H1 (cell line): ENCODE results near the gene GDPD5. TPM values are rescaled to one million over a fixed set of nuclear protein-coding genes. Genes with fewer than 3 reads are reported as not detected.

ENCODE experiments used
- CTCF ChIA-PET: fragments of 300-600 bp; sonication (Branson Sonifier 250); formaldehyde crosslinking; loops from one replicate; lab custom pipeline; 2021; ENCODE audit not compliant: partially characterized antibody; lab: Charles Lee
- POLR2A ChIA-PET: fragments of 300-600 bp; sonication (Branson Sonifier 250); formaldehyde crosslinking; loops from one replicate; lab custom pipeline; 2021; ENCODE audit warnings: inconsistent platforms; ENCODE audit not compliant: partially characterized antibody; lab: Charles Lee
- DNase-seq, 2 experiments: peaks; one replicate each; pipeline versions ENCODE4 v3.0.0 to v3.0.0-alpha.2; 2010 to 2022; ENCODE audit warnings: low spot score in 2 of 2, low read depth in 1 of 2, mixed read lengths in 1 of 2
- FAIRE-seq: peaks from 2 replicates; lab custom pipeline; 2011; peaks lifted over from hg19 to GRCh38; lab: Jason Lieb, UNC
- H2AFZ ChIP-seq: 2 replicates; pipeline ENCODE4 v1.8.1; 2012; ENCODE audit warnings: low read length, inconsistent platforms
- H2AK5ac ChIP-seq: 2 replicates; pipeline ENCODE4 v1.6.1; 2013; ENCODE audit warnings: low read depth, low read length
- H2BK120ac ChIP-seq: replicated peaks from 2 replicates; pipeline ENCODE3; 2013; ENCODE audit warnings: low read depth, low read length, inconsistent platforms
- H2BK12ac ChIP-seq: 2 replicates; pipeline ENCODE4 v1.6.1; 2013; ENCODE audit warnings: low read depth, low read length
- H2BK15ac ChIP-seq: 2 replicates; pipeline ENCODE4 v1.6.1; 2013; ENCODE audit warnings: low read length
- H2BK20ac ChIP-seq: 2 replicates; pipeline ENCODE4 v1.6.1; 2013; ENCODE audit warnings: low read length
- H2BK5ac ChIP-seq: 2 replicates; pipeline ENCODE4 v1.6.1; 2013; ENCODE audit warnings: low read depth, low read length
- H3K14ac ChIP-seq: 2 replicates; pipeline ENCODE4 v1.6.1; 2013; ENCODE audit warnings: inconsistent platforms; ENCODE audit not compliant: insufficient read length
- H3K18ac ChIP-seq: 2 replicates; pipeline ENCODE4 v1.6.1; 2013; ENCODE audit warnings: low read length; ENCODE audit errors: extremely low read depth
- H3K23ac ChIP-seq: 2 replicates; pipeline ENCODE4 v1.6.1; 2013; ENCODE audit warnings: inconsistent platforms; ENCODE audit not compliant: insufficient read length
- H3K23me2 ChIP-seq: 2 replicates; pipeline ENCODE4 v1.6.1; 2013; ENCODE audit warnings: low read depth, low read length
- H3K27ac ChIP-seq: 2 replicates; pipeline ENCODE4 v1.6.1; 2011; ENCODE audit warnings: low read depth, low read length, inconsistent platforms
- H3K27me3 ChIP-seq, 4 experiments: replicated peaks in 1 of 4; 1 replicate in 1 of 4; 2 replicates in 3 of 4; pipeline versions ENCODE4 v1.6.1 to v1.8.1; 2011 to 2013; ENCODE audit warnings: low read length in 3 of 4, mild to moderate bottlenecking in 3 of 4, inconsistent platforms in 2 of 4, mixed read lengths in 2 of 4, moderate library complexity in 1 of 4; ENCODE audit not compliant: control insufficient read depth in 3 of 4, insufficient read depth in 3 of 4; ENCODE audit errors: extremely low read depth in 1 of 4
- H3K36me3 ChIP-seq, 4 experiments: 2 replicates each; pipeline versions ENCODE4 v1.6.1 to v1.8.1; 2011 to 2013; ENCODE audit warnings: mild to moderate bottlenecking in 4 of 4, low read length in 3 of 4, moderate library complexity in 2 of 4, control low read depth in 1 of 4, inconsistent platforms in 1 of 4; ENCODE audit not compliant: insufficient read depth in 4 of 4, control insufficient read depth in 2 of 4
- H3K4ac ChIP-seq: replicated peaks from 2 replicates; pipeline ENCODE3; 2013; ENCODE audit warnings: low read length, low read depth, mixed read lengths, inconsistent platforms; ENCODE audit not compliant: insufficient read length
- H3K4me1 ChIP-seq, 4 experiments: replicated peaks in 1 of 4; 1 replicate in 1 of 4; 2 replicates in 3 of 4; pipeline versions ENCODE4 v1.6.1 to v1.8.1; 2011 to 2013; ENCODE audit warnings: low read length in 3 of 4, inconsistent platforms in 2 of 4, mixed read lengths in 1 of 4; ENCODE audit not compliant: insufficient read depth in 4 of 4, control insufficient read depth in 3 of 4
- H3K4me2 ChIP-seq, 2 experiments: 2 replicates each; pipeline versions ENCODE4 v1.6.1 to v1.8.1; 2011 to 2013; ENCODE audit warnings: low read depth in 2 of 2, low read length in 2 of 2, control low read depth in 1 of 2, inconsistent platforms in 1 of 2, mild to moderate bottlenecking in 1 of 2; ENCODE audit not compliant: insufficient read depth in 1 of 2
- H3K4me3 ChIP-seq, 4 experiments: fragments of 200-600, 300-600 bp in 1 of 4; sonication (generic), shearing (Covaris generic), sonication (Bioruptor Twin) in 1 of 4; 2 replicates each; pipeline versions ENCODE4 v1.5.1 to v1.8.1; 2011 to 2016; ENCODE audit warnings: low read length in 4 of 4, low read depth in 3 of 4, control low read depth in 2 of 4, inconsistent platforms in 2 of 4, mild to moderate bottlenecking in 2 of 4, mixed read lengths in 1 of 4, moderate library complexity in 1 of 4; ENCODE audit not compliant: insufficient read depth in 2 of 4; ENCODE audit errors: extremely low read depth in 1 of 4
- H3K56ac ChIP-seq: replicated peaks from 2 replicates; pipeline ENCODE3; 2013; ENCODE audit warnings: low read depth, mild to moderate bottlenecking, mixed read lengths, low read length, inconsistent platforms; ENCODE audit not compliant: insufficient read length
- H3K79me1 ChIP-seq: 2 replicates; pipeline ENCODE4 v1.6.1; 2013; ENCODE audit warnings: low read depth, low read length, control low read depth
- H3K79me2 ChIP-seq, 2 experiments: 2 replicates each; pipeline versions ENCODE4 v1.6.1 to v1.8.1; 2012 to 2013; ENCODE audit warnings: low read length in 2 of 2, mild to moderate bottlenecking in 2 of 2, inconsistent platforms in 1 of 2; ENCODE audit not compliant: insufficient read depth in 2 of 2, control insufficient read depth in 1 of 2
- H3K9ac ChIP-seq, 4 experiments: replicated peaks in 1 of 4; 1 replicate in 1 of 4; 2 replicates in 3 of 4; pipeline versions ENCODE4 v1.6.1 to v1.8.1; 2011 to 2013; ENCODE audit warnings: low read depth in 3 of 4, low read length in 3 of 4, control low read depth in 2 of 4, mild to moderate bottlenecking in 2 of 4, moderate library complexity in 2 of 4, inconsistent platforms in 1 of 4; ENCODE audit errors: extremely low read depth in 1 of 4
- H3K9me3 ChIP-seq, 2 experiments: 2 replicates each; pipeline versions ENCODE4 v1.6.1 to v1.8.1; 2012 to 2013; ENCODE audit warnings: mild to moderate bottlenecking in 2 of 2, moderate library complexity in 2 of 2, control low read depth in 1 of 2, inconsistent platforms in 1 of 2, low read depth in 1 of 2, low read length in 1 of 2, mixed read lengths in 1 of 2; ENCODE audit not compliant: insufficient read depth in 2 of 2
- H4K20me1 ChIP-seq, 2 experiments: replicated peaks in 1 of 2; 2 replicates each; pipeline versions ENCODE3 to v1.8.1; 2011 to 2013; ENCODE audit warnings: inconsistent platforms in 2 of 2, low read length in 2 of 2, mild to moderate bottlenecking in 1 of 2; ENCODE audit not compliant: insufficient read depth in 2 of 2, control insufficient read depth in 1 of 2
- H4K5ac ChIP-seq: 2 replicates; pipeline ENCODE4 v1.6.1; 2013; ENCODE audit warnings: low read length, low read depth, mixed read lengths, inconsistent platforms; ENCODE audit not compliant: insufficient read length
- H4K8ac ChIP-seq: 2 replicates; pipeline ENCODE4 v1.8.0; 2013; ENCODE audit warnings: mild to moderate bottlenecking, moderate library complexity, low read length, inconsistent platforms; ENCODE audit not compliant: insufficient read depth; ENCODE audit errors: extremely low read depth
- H4K91ac ChIP-seq: replicated peaks from 2 replicates; pipeline ENCODE3; 2013; ENCODE audit warnings: low read length, mixed read lengths, inconsistent platforms; ENCODE audit not compliant: insufficient read length
- HDAC6 ChIP-seq: IDR thresholded peaks from one replicate; pipeline ENCODE4 v1.7.1; 2012; ENCODE audit warnings: low read depth, mild to moderate bottlenecking, inconsistent platforms, low read length, moderate library complexity
- MAX ChIP-seq: IDR thresholded peaks from 2 replicates; pipeline ENCODE4 v1.6.1; 2012; ENCODE audit warnings: inconsistent platforms
- TEAD4 ChIP-seq: IDR thresholded peaks from 2 replicates; pipeline ENCODE4 v1.6.1; 2012; ENCODE audit warnings: low read depth, low read length, inconsistent platforms, mixed read lengths
- WGBS, 2 experiments: shearing (Covaris generic) in 1 of 2; methylation state at CpG; one replicate each; pipeline versions ENCODE4 v1.1.6 to v1.1.7; 2013 to 2015; ENCODE audit warnings: low lambda C conversion rate in 2 of 2, mixed read lengths in 2 of 2, inconsistent platforms in 1 of 2, low coverage in 1 of 2, missing lambda C conversion rate in 1 of 2; ENCODE audit not compliant: insufficient replicate concordance in 2 of 2, insufficient coverage in 1 of 2, insufficient read length in 1 of 2; ENCODE audit errors: extremely low coverage in 1 of 2, missing lambda C conversion rate in 1 of 2; 5-methylcytosine and 5-hydroxymethylcytosine counted together
- polyA plus RNA-seq, 7 experiments: library from polyadenylated mRNA; depleted of rRNA in 3 of 7; stranded (reverse) in 5 of 7; unstranded in 2 of 7; fragments of >200 nt in 5 of 7; fragments of 200-250 nt in 2 of 7; gene quantifications; 1 replicate in 5 of 7; 2 replicates in 1 of 7; 4 replicates in 1 of 7; pipeline versions ENCODE4 v1.2.1 to v1.2.3, GENCODE V29; 2011 to 2013; ENCODE audit warnings: missing spikeins in 2 of 7, mixed read lengths in 2 of 7
- total RNA-seq: library from RNA; stranded (reverse); fragmentation: NEBNext Ultra II Directional; extraction: Animal tissue kit (Norgen Biotek cat#: 25700); gene quantifications from 2 replicates; pipeline ENCODE4 v1.2.1, GENCODE V29; 2021

GDPD5 gene
- total and polyA plus RNA-seq, 2 of the 8 experiments (the other 6 are each of a cell fraction or from before 2014, with no cell fraction given) = 7.8 to 8.6 TPM

GRCh38 chr11:75465701-75466531 is 59.8 kb downstream of the GDPD5 start:
- H3K56ac ChIP-seq = no peak overlapping the region
- H3K23me2 ChIP-seq = peaks cover 2% of the 10 kb centered on the region; the same call in 1 of the 2 replicates
- DNase-seq (no peak), FAIRE-seq (no peak)
- no peak overlapping the region for H3K23ac ChIP-seq
- H2AK5ac ChIP-seq = no peak overlapping the region
- no peaks in the 10 kb centered on the region; a peak in 1 of 8 replicates for H3K36me3 ChIP-seq
- H3K27ac ChIP-seq = no peak overlapping the region; the same call in 1 of the 2 replicates
- H2BK20ac ChIP-seq = 0 out of 2 replicates have a peak overlapping the region, but pooled peaks have one; percentile 55
- H3K14ac ChIP-seq = no peak overlapping the region
- H4K5ac ChIP-seq = no peak overlapping the region
- no peak overlapping the region for H4K8ac ChIP-seq
- H3K9me3 ChIP-seq = no peaks in the 10 kb centered on the region
- H3K4me1 ChIP-seq = peaks cover 8 to 19% (median 14%) of the 10 kb centered on the region in 4 experiments
- ChIA-PET CTCF (interaction anchor here (0.9 to 31.5 kb wide), 9 partner anchors 9 to 60 kb away, joined by 3 to 603 read pairs (median 7); partner anchors contain the start of gene GDPD5), POLR2A (interaction anchor here (1.3 to 3.1 kb wide), 4 partner anchors 10 to 65 kb away, joined by 3 to 13 read pairs (median 5); no protein-coding TSS in a partner anchor)
- no peak overlapping the region for H3K9ac ChIP-seq
- H3K4me2 ChIP-seq = no peak overlapping the region
- WGBS, 2 experiments = 84% methylated on average over 11 of the region's 11 CpGs; no CpG with 5 or more reads in 1 of the 2 experiments
- H3K79me1 ChIP-seq = no peaks in the 10 kb centered on the region
- no peak overlapping the region for H2AFZ ChIP-seq
- no peak overlapping the region for H3K4ac ChIP-seq
- no peaks in the 10 kb centered on the region for H4K20me1 ChIP-seq
- peak overlapping the region; percentile 35; the same call in 1 of the 2 replicates for H2BK5ac ChIP-seq
- no peak overlapping the region for H2BK120ac ChIP-seq
- no peaks in the 10 kb centered on the region for H3K27me3 ChIP-seq
- TF ChIP-seq HDAC6 = no peak
- 0 out of 2 replicates have a peak, but pooled peaks have one; percentile 7 for TF ChIP-seq MAX
- 0 out of 2 replicates have a peak, but pooled peaks have one; percentile 21 for TF ChIP-seq TEAD4
- H3K4me3 ChIP-seq = no peak overlapping the region
- H2BK12ac ChIP-seq = 0 out of 2 replicates have a peak overlapping the region, but pooled peaks have one; percentile 46
- H4K91ac ChIP-seq = no peak overlapping the region
- H3K18ac ChIP-seq = 0 out of 2 replicates have a peak overlapping the region, but pooled peaks have one; percentile 24
- no peaks in the 10 kb centered on the region for H3K79me2 ChIP-seq
- H2BK15ac ChIP-seq = peak overlapping the region; percentile 10; the same call in 1 of the 2 replicates
